Uterus (tissue), 2 donors: ENCODE results near the gene BOK.

Experiments
- CTCF ChIP-seq, 4 experiments: fragments of 200-600 bp in 2 of 4; fragments of 450-650 bp in 2 of 4; sonication (generic) in 2 of 4; IDR thresholded peaks; one replicate each; pipeline ENCODE4 v1.5.1; 2016 to 2019; ENCODE audit warnings: antibody characterized with exemption in 4 of 4, mild to moderate bottlenecking in 2 of 4, moderate library complexity in 1 of 4
- POLR2A ChIP-seq, 2 donors: fragments of 450-650 bp; IDR thresholded peaks; one replicate each; pipeline ENCODE4 v1.6.1; 2016; ENCODE audit warnings: antibody characterized with exemption in 2 of 2, mild to moderate bottlenecking in 1 of 2, moderate library complexity in 1 of 2

- TF ChIP-seq POLR2A (IDR thresholded peaks at IDR 0.05) (no peak), CTCF (IDR thresholded peaks at IDR 0.05) (no peak)
These were observed 24.3 kb downstream of the BOK start for GRCh38 chr2:241582806-241583205.
